Hepatocyte (in vitro differentiated cells): Measurements from ENCODE around the gene SCFD2.

Experiments used
- CTCF ChIP-seq: fragments of 200-600 bp; sonication (generic); IDR thresholded peaks from 2 replicates; pipeline ENCODE4 v1.5.1; 2016; ENCODE audit warnings: antibody characterized with exemption, mild to moderate bottlenecking; ENCODE audit not compliant: poor library complexity
- EZH2 ChIP-seq: fragments of 200-600 bp; sonication (generic); IDR thresholded peaks from 2 replicates; pipeline ENCODE4 v1.6.1; 2016; ENCODE audit warnings: antibody characterized with exemption, mild to moderate bottlenecking, borderline replicate concordance
- EZH2phosphoT487 ChIP-seq: fragments of 200-600 bp; sonication (generic); IDR thresholded peaks from one replicate; pipeline ENCODE4 v1.6.1; 2018; ENCODE audit warnings: antibody characterized with exemption, mild to moderate bottlenecking, low read depth, moderate library complexity; ENCODE audit not compliant: unreplicated experiment, severe bottlenecking

- no peak for TF ChIP-seq CTCF
- TF ChIP-seq EZH2, result no peak
- no peak for TF ChIP-seq EZH2phosphoT487
These were observed 406.3 kb downstream of the SCFD2 start for GRCh38 chr4:52959541-52959940.
